ENCODE results near the gene CDK10.
"Not testable (repeated sequence)": the region's sequence is repeated elsewhere in the genome, so short reads cannot be mapped to it uniquely, and the experiment has no call there.

The CDK10 gene

DNA sequence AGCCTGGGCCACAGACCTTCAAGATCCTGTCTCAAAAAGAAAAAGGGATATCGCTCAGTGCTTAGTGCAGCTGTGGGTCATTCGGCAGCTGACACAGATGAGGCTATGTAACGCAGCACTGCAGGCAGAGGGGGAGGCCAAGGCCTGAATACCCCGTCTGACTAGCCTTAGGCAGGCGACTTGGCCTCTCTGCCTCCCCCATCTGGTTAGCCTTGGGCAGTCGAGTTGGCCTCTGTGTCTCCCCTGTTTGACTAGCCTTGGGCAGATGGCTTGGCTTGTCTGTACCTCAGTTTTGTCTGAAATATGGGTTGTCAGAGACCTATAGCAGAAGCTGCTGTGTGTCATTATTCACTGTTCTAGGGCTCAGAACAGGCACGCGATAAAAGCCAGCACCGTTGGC is 18.9 kb upstream of the CDK10 start:
- DNase-seq (ENCODE audit: low read depth in 2 of 2) = no peak

- DNase-seq (ENCODE audit: low read depth in 2 of 2) = no peak
Measured at GRCh38 chr16:89668790-89669158, 17.7 kb upstream of the CDK10 start.

GRCh38 chr16:89669755-89670154 is 16.7 kb upstream of the CDK10 start:
- no peak for DNase-seq (ENCODE audit: low read depth in 2 of 2)

DNA sequence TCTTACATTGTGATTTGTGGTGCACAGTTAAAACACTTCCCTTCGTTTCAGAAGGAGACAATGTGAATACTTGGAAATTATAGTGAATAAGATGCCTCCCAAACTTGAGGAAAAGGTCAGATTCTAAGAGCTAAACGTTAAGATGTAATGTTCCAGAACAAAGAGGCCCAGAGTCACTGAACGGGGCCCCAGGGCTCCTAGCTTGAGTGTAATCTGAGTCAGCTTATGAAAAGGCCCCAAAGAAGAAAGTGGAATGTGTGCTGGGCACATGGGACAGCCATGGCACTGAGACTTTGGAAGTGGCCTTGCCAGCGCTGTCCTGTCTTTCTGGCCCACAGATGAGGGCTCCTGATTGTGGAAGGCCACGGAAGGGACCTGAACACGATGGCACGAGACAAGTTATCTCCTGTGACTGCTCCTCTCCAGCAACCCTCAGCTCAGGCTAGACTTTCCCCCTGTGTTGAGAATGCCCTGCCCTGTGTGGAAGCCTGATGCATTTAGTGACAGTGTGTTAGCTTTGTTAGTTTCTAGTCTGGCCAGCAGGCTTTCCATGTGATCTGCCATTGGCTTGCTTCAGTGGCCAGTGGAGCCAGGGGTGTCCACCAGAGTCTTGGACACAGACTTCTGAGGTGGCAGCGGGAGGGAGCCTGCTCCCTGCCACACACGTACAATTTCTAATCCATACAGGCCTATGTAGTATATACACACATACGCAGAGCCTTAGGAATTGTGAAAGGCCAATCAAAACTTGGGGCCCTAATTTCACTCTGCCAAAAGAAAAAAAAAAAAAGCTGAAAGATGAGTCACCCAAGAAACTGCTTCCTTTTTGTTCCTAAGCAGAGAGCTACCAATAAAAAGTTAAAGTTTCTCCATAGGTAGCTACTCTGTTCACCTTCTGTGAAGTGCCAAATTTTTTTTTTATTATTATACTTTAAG is 15.7 kb upstream of the CDK10 start:
- no peak for DNase-seq (ENCODE audit: low read depth in 2 of 2)

- DNase-seq (ENCODE audit: low read depth in 2 of 2) = not testable (repeated sequence)
Measured at GRCh38 chr16:89671565-89671964, 14.9 kb upstream of the CDK10 start.

DNA sequence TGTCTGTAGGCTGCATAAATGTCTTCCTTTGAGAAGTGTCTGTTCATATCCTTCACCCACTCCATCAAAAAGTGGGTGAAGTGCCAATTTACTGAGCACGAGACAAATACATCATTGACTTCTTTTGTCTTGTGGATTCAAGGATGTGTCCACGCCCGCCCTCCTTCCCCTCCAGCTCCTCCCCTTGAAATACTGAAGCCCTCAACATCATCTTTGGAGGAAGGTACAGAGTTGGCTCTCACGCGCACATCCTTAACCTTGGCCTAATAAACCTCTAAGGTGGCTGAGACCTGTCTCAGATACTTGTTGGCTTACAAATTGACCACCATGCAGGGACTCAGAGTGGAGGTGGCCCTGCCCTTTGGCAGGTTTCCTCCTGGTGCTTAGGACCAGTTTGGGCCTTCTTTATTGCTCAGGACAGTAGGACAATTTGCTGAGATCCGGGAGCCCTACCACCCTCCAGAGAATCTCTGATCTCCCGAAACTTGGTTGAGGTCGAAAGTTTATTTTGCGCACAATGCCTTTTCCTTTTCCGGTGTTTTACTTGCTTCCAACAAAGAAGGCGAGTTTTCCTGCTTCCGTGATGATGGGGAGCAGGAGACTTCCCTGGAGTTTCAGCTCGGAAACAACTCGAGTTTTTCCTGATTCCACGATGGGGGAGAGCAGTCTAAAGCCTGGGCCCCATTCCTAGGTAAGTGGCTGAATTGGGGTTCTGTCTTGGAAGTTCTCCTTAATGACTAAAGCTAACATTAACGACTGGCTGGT is 14.1 kb upstream of the CDK10 start:
- DNase-seq (ENCODE audit: low read depth in 2 of 2) = no peak

- no peak for DNase-seq (ENCODE audit: low read depth in 2 of 2)
Measured at GRCh38 chr16:89678258-89678657, 8.2 kb upstream of the CDK10 start.

DNA sequence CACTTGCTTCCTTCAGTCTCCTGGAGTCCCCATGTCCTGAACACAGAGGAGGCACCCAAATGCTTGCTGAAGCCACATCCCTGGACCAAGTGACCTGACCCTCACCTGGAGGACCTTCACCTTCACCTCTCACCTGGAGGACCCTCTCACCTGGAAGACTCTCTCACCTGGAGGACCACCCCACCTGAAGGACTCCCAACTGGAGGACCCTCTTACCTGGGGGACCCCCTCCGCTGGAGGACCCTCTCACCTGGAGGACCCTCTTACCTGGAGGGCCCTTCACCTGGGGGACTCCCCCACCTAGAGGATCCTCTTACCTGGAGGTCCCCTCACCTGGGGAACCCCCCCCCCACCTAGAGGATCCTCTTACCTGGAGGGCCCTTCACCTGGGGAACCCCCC is 573 bp upstream of the CDK10 start:
- DNase-seq (ENCODE audit: low read depth in 2 of 2) = no peak

- DNase-seq (ENCODE audit: low read depth in 2 of 2) = no peak
Measured at GRCh38 chr16:89687092-89687940, 827 bp downstream of the CDK10 start.

DNA sequence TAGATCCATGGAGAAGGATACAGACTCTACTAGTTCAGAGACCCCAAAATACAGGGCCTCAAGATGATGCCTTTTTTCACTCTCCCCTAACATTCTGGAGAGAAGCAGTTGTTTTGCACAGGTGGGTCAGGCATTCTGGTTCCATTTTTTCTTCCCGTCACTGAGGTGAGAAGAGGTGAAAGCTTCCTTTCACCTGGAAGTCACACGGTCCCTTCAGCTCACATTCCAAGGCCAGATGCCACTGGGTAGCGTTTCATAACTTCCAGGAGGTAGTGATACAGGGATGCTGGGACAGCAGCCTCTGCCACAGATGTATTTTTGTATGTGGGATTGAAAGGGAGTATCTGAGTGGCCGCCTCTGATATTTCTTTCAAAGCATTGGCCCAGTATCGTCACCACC is 1.9 kb downstream of the CDK10 start:
- no peak for DNase-seq (ENCODE audit: low read depth in 2 of 2)

DNA sequence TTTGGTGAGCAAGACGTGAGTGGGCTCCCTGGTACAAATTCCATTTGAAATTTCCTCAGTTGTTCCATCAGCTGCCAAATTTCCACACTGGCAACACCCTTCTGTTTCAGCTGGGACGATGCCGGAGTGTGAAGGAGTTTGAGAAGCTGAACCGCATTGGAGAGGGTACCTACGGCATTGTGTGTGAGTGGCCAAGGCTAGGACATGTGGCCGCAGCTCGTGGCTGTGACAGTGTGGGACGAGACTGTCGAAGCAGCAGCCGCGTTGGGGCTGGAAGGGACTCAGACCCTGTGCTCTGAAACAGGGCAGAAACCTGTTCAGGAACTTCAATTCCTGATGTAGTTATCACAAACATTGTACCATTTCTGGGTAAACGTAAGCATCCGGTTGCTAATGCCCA is 2.7 kb downstream of the CDK10 start:
- no peak for DNase-seq (ENCODE audit: low read depth in 2 of 2)

DNA sequence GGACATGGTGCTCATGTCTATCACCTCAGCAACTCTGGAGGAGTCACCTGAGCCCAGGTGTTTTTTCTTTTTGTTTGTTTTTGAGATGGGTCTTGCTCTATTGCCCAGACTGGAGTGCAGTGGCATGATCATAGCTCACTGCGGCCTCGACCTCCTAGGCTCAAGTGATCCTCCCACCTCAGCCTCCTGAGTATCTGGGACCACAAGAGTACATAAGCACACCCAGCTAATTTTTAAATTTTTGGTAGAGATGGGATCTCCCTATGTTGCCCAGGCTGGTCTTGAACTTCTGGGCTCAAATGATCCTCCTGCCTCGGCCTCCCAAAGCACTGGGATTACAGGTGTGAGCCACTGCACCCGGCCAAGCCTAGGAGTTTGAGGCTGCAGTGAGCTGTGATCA is 3.1 kb downstream of the CDK10 start:
- not testable (repeated sequence) for DNase-seq (ENCODE audit: low read depth in 2 of 2)

GRCh38 chr16:89690392-89690901 is 4.0 kb downstream of the CDK10 start:
- no peak for DNase-seq (ENCODE audit: low read depth in 2 of 2)

- DNase-seq (ENCODE audit: low read depth in 2 of 2) = no peak
Measured at GRCh38 chr16:89691231-89691985, 4.9 kb downstream of the CDK10 start.

DNA sequence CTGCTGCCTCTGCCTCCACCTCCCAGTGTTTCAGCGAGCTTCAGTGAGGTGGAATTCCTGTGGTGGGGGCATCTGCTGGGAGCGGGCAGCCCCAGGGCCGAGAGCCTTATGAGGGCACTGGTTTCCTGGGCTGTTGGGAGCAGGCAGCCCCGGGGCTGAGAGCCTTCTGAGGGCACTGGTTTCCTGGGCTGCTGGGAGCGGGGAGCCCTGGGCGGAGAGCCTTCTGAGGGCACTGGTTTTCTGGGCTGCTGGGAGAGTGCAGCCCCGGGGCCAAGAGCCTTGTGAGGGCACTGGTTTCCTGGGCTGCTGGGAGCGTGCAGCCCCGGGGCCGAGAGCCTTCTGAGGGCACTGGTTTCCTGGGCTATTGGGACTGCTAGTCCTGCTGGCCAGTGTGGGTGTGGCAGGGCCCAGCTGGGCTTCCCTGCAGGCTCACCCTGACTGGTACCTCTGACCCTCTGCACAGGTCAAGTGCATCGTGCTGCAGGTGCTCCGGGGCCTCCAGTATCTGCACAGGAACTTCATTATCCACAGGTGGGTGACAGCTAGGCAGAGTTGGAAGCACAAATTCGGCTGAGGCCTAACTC is 5.6 kb downstream of the CDK10 start:
- no peak for DNase-seq (ENCODE audit: low read depth in 2 of 2)

DNA sequence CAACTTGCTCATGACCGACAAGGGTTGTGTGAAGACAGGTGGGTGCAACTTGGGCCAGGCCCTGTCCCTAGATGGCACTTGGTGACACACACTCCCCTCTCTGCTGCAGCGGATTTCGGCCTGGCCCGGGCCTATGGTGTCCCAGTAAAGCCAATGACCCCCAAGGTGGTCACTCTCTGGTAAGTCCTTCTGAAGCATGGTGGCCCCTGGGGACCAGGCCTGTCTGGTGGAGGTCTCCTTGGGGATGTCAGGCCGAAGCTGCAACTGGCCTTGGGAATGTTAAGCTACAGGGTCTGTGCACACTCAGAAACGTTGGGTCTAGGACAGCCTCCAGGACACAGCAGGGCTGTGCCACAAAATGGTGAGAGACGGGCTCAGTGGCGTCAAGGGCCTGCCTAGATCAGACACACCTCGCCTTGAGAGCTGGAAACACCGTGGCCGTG is 6.8 kb downstream of the CDK10 start:
- DNase-seq (ENCODE audit: low read depth in 2 of 2) = no peak

DNA sequence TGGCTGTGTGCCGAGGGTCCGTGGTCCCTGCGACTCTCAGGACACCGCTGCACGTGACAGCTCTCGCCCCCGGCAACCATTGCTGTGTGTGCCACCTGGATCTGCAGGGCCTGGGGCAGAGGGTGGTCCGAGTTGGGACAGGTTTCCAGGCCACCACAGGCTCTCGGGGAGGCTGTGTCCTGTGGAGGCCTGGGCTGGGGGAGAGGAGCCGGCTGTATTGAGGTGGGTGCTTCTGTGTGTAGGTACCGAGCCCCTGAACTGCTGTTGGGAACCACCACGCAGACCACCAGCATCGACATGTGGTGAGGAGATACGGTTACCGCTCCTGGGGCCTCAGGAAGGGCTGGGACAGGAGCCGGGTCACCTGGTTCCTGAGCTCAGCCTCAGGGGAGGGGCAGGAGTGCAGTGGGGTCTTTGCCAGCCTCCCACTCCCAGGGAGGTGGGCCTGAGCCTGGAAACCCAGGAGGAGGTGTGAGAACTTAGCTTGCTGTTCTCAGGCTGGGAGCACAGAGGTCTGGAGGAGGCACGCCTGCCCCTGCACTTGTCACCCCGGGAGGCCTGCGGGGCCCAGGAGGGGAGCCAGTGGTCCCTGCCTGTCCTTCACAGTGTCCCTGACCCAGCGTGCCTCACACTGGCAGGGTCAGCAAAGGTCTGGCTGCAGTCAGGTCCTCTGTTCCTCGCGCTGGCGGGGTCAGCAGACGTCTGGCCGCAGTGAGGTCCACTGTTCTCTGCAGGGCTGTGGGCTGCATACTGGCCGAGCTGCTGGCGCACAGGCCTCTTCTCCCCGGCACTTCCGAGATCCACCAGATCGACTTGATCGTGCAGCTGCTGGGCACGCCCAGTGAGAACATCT is 7.7 kb downstream of the CDK10 start:
- DNase-seq (ENCODE audit: low read depth in 2 of 2) = no peak

GRCh38 chr16:89694784-89695085 is 8.2 kb downstream of the CDK10 start:
- DNase-seq (ENCODE audit: low read depth in 2 of 2) = not testable (repeated sequence)

- no peak for DNase-seq (ENCODE audit: low read depth in 2 of 2)
Measured at GRCh38 chr16:89695086-89695874, 8.8 kb downstream of the CDK10 start.
